Vagina (tissue), 2 donors: ENCODE results near the gene CPPED1. TPM values are rescaled to one million over a fixed set of nuclear protein-coding genes. Genes with fewer than 3 reads are reported as not detected.

Source experiments
- DNase-seq, 2 donors: peaks; one replicate each; pipeline ENCODE4 v3.0.0-alpha.2; 2017; ENCODE audit errors: extremely low spot score in 2 of 2
- H3K27ac ChIP-seq: fragments of 200-600 bp; sonication (generic); one replicate; pipeline ENCODE4 v1.5.1; 2019
- H3K27me3 ChIP-seq: fragments of 200-600 bp; sonication (generic); one replicate; pipeline ENCODE4 v1.5.1; 2019
- H3K36me3 ChIP-seq, 2 donors: fragments of 200-600 bp; sonication (generic); one replicate each; pipeline ENCODE4 v1.5.1; 2017 to 2019
- H3K4me1 ChIP-seq: fragments of 200-600 bp; sonication (generic); one replicate; pipeline ENCODE4 v1.5.1; 2019
- H3K4me3 ChIP-seq, 2 donors: fragments of 200-600 bp; sonication (generic); 1 replicate in 1 of 2; 2 replicates in 1 of 2; pipeline ENCODE4 v1.5.1; 2016 to 2019
- H3K9me3 ChIP-seq: fragments of 200-600 bp; sonication (generic); one replicate; pipeline ENCODE4 v1.5.1; 2019
- CTCF ChIP-seq, 3 experiments: fragments of 450-650 bp in 2 of 3; fragments of 200-600 bp in 1 of 3; sonication (generic) in 1 of 3; IDR thresholded peaks; one replicate each; pipeline ENCODE4 v1.5.1; 2017 to 2019; ENCODE audit warnings: antibody characterized with exemption in 3 of 3, mild to moderate bottlenecking in 2 of 3, moderate library complexity in 2 of 3
- POLR2A ChIP-seq, 2 donors: fragments of 450-650 bp; IDR thresholded peaks; one replicate each; pipeline ENCODE4 v1.6.1; 2017; ENCODE audit warnings: antibody characterized with exemption in 2 of 2, mild to moderate bottlenecking in 2 of 2, moderate library complexity in 2 of 2
- POLR2AphosphoS5 ChIP-seq, 2 donors: sonication (generic); formaldehyde crosslinking; IDR thresholded peaks; one replicate each; pipeline ENCODE4 v1.9.0; 2017; ENCODE audit warnings: antibody characterized with exemption in 2 of 2, mild to moderate bottlenecking in 2 of 2, low read depth in 1 of 2; ENCODE audit not compliant: insufficient read depth in 1 of 2
- intact Hi-C: fragments of 100-400 bp; cut with DNase I; formaldehyde crosslinking; loops from one replicate; pipeline ENCODE4 v1.15.1; 2023
- total RNA-seq: library from RNA; depleted of rRNA; stranded (reverse); fragments of >200 nt; gene quantifications from one replicate; pipeline ENCODE4 v1.2.3, GENCODE V29; 2016

CPPED1 gene, protein sequence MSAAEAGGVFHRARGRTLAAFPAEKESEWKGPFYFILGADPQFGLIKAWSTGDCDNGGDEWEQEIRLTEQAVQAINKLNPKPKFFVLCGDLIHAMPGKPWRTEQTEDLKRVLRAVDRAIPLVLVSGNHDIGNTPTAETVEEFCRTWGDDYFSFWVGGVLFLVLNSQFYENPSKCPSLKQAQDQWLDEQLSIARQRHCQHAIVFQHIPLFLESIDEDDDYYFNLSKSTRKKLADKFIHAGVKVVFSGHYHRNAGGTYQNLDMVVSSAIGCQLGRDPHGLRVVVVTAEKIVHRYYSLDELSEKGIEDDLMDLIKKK
- total RNA-seq = 15.2 TPM

DNA sequence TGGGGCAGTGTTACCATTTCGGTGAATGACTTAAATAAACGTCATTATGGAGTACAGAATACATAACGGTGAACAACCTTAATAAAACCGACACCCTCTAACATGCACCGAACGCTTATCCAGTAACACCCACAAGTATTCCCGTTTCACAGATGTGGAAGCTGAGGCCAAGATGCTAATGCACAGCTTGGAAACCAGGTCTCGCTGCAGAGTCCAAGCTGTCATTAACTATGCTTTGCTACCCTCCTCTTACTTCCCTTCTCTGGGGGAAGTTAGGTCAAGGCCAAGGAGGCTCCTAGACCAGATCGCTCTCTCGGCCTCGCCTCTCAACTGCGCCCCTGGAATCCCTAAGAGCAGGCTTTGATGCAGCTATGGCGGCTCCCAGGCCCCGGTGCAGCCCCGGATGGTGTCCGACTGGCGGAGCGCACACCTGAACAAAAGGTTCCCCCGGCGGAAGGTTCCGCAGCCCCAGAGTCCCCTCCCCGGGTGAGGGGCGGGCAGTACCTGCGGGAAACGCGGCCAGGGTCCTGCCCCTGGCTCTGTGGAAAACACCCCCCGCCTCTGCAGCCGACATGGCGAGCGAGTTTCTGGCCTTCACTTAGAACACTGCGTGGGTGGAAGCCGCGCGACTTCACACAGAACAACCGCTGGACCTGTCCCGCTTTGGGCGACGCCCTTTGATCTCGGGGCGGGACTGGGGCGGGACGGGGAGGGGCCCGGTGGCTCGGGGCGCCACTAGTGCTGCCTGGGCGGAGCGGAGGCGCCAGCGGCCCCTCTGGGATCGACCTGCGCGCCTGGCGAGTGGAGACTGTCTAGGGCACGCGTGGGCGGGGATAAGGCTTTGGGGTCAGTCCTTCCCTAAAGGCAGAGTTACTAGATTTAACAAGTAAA, at the start of gene CPPED1:
Gene CPPED1, minus strand, starts transcription at position 685 of the 891 bp plus-strand sequence. Its CDS starts 111 bp downstream, at position 574.
- Histone ChIP-seq H3K27me3 (no peaks in the 10 kb centered on the region), H3K4me3 (peak within 1 kb of the TSS; percentile 62 to 70), H3K36me3 (no peaks in the 10 kb centered on the region), H3K27ac (peak within 1 kb of the TSS; percentile 70), H3K4me1 (peaks cover 24% of the 10 kb centered on the region), H3K9me3 (no peaks in the 10 kb centered on the region)
- intact Hi-C loops = no loop called here
- TF ChIP-seq POLR2AphosphoS5 (IDR thresholded peaks at IDR 0.05; ENCODE audit: insufficient read depth in 1 of 2, low read depth in 1 of 2) (peak; percentile 70 to 86), CTCF (IDR thresholded peaks at IDR 0.05) (no peak), POLR2A (IDR thresholded peaks at IDR 0.05) (no peak)
- peak in 1 of 2 donors; percentile 87 for DNase-seq

DNA sequence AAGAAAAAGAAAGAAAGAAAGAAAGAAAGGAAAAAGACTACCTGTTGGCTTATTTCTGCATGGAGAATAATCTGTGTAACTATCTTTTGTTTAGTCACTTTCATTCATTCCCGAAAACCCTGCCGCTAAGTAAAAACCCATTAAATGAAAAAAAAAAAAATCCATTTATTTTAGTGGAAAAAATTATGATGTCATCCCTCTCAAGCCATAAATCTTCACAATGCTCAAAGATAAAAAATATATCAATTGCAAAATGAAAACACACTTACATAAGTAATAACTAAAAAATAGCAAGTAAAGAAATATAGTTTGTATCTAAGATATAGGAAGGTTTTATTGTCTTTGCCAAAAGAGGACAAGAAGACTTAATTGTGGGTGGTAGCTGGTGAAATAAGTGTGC, 46.5 kb upstream of the CPPED1 start:
- Histone ChIP-seq H3K4me1 (no peaks in the 10 kb centered on the region), H3K27me3 (no peaks in the 10 kb centered on the region), H3K4me3 (no peak overlapping the region), H3K27ac (no peak overlapping the region), H3K9me3 (no peaks in the 10 kb centered on the region), H3K36me3 (no peaks in the 10 kb centered on the region)
- intact Hi-C loops = no loop called here
- DNase-seq = no peak
- TF ChIP-seq POLR2A (IDR thresholded peaks at IDR 0.05) (no peak), POLR2AphosphoS5 (IDR thresholded peaks at IDR 0.05; ENCODE audit: insufficient read depth in 1 of 2, low read depth in 1 of 2) (no peak), CTCF (IDR thresholded peaks at IDR 0.05) (no peak)

GRCh38 chr16:12846592-12846991, 42.9 kb upstream of the CPPED1 start:
- intact Hi-C loops = no loop called here
- no peak for TF ChIP-seq CTCF (IDR thresholded peaks at IDR 0.05)
- no peak for TF ChIP-seq POLR2AphosphoS5 (IDR thresholded peaks at IDR 0.05; ENCODE audit: insufficient read depth in 1 of 2, low read depth in 1 of 2)
- TF ChIP-seq POLR2A (IDR thresholded peaks at IDR 0.05) = no peak

GRCh38 chr16:12845282-12845681, 41.6 kb upstream of the CPPED1 start:
- DNase-seq = no peak
- no peaks in the 10 kb centered on the region for H3K9me3 ChIP-seq
- intact Hi-C loops = no loop called here
- H3K36me3 ChIP-seq = no peaks in the 10 kb centered on the region
- H3K4me1 ChIP-seq = no peaks in the 10 kb centered on the region
- no peak for TF ChIP-seq CTCF (IDR thresholded peaks at IDR 0.05)
- no peak for TF ChIP-seq POLR2AphosphoS5 (IDR thresholded peaks at IDR 0.05; ENCODE audit: insufficient read depth in 1 of 2, low read depth in 1 of 2)
- TF ChIP-seq POLR2A (IDR thresholded peaks at IDR 0.05) = no peak
- no peaks in the 10 kb centered on the region for H3K27me3 ChIP-seq
- H3K4me3 ChIP-seq = no peak overlapping the region
- H3K27ac ChIP-seq = no peak overlapping the region

More at GRCh38 chr16:12846592-12846991, 42.9 kb upstream of the CPPED1 start:
- H3K27me3 ChIP-seq = no peaks in the 10 kb centered on the region
- H3K4me1 ChIP-seq = no peaks in the 10 kb centered on the region
- no peak overlapping the region for H3K4me3 ChIP-seq
- no peaks in the 10 kb centered on the region for H3K36me3 ChIP-seq
- H3K9me3 ChIP-seq = no peaks in the 10 kb centered on the region
- H3K27ac ChIP-seq = no peak overlapping the region
- DNase-seq = no peak
